Epithelial cell of esophagus (primary cell): ENCODE results near the gene DKK3.
"Not testable (repeated sequence)": the region's sequence is repeated elsewhere in the genome, so short reads cannot be mapped to it uniquely, and the experiment has no call there.

Experiments
- DNase-seq: peaks from one replicate; pipeline ENCODE4 v3.0.0; 2010; ENCODE audit warnings: low read depth
- H3K4me3 ChIP-seq: 2 replicates; pipeline ENCODE4 v1.5.1; 2011; ENCODE audit warnings: mild to moderate bottlenecking, low read length, control low read depth
- TF ChIP-seq, protein P1 (sequence below): IDR thresholded peaks from 2 replicates; pipeline ENCODE4 v1.5.1; 2011; ENCODE audit warnings: low read depth, mild to moderate bottlenecking, low read length, control low read depth, inconsistent platforms; ENCODE audit not compliant: insufficient read depth; ENCODE audit errors: missing control alignments

DKK3 gene

DNA sequence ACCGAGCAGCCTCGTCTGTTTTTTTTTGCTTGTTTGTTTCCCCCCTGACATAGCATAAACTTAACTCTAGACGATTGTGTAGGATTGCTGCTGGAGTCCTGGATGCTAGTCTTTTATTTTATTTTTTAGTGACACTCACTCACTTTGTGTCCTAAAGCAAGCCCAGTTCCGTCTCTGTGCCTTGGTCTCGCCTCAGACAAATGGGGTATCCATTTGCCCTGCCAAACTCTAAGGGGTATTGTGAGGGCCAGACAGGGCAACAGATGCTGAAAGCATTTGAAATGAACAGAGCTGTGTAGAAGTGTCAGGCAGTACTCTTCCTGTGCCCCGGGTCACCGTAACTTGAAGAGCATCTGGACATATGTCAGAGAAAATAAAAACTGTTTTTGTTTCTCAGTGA, 34.8 kb upstream of the DKK3 start:
- DNase-seq = no peak
- H3K4me3 ChIP-seq = no peak overlapping the region
- TF ChIP-seq, protein P1, sequence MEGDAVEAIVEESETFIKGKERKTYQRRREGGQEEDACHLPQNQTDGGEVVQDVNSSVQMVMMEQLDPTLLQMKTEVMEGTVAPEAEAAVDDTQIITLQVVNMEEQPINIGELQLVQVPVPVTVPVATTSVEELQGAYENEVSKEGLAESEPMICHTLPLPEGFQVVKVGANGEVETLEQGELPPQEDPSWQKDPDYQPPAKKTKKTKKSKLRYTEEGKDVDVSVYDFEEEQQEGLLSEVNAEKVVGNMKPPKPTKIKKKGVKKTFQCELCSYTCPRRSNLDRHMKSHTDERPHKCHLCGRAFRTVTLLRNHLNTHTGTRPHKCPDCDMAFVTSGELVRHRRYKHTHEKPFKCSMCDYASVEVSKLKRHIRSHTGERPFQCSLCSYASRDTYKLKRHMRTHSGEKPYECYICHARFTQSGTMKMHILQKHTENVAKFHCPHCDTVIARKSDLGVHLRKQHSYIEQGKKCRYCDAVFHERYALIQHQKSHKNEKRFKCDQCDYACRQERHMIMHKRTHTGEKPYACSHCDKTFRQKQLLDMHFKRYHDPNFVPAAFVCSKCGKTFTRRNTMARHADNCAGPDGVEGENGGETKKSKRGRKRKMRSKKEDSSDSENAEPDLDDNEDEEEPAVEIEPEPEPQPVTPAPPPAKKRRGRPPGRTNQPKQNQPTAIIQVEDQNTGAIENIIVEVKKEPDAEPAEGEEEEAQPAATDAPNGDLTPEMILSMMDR = no peak

DNA sequence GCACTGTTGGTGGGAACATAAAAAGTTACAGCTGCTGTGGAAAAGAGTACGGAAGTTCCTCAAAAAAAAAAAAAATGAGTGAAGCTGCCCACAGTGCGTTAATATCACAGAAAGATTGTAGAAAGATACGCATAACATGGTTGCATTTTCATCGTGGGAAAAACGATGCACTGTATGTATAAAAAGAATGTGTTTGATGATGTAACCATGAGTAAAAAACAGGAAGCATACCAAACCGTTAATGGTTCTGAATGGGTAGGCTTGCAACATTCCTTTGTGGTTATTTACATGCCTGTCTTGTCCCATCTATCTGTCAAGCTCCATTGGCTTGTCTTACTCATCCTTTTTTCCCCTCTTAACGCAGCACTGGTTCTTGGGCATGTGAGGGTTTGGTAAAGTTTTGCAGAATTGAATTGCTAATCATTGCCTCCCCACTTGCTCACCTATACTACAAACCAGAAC, 33.8 kb upstream of the DKK3 start:
- H3K4me3 ChIP-seq = no peak overlapping the region
- TF ChIP-seq, protein P1 = no peak
- peak; percentile 97 for DNase-seq

DNA sequence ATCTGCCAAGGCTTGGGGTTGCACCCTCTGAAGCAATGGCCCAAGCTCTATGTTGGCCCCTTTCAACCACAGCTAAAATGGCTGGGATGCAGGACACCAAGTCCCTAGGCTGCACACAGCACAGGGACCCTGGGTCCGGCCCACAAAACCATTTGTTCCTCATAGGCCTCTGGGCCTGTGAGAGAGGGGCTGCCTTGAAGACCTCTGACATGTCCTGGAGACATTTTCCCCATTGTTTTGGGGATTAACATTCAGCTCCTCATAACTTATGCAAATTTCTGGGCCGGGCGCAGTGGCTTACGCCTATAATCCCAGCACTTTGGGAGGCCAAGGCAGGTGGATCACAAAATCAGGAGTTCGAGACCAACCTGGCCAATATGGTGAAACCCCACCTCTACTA, 32.3 kb upstream of the DKK3 start:
- not testable (repeated sequence) for H3K4me3 ChIP-seq, DNase-seq

DNA sequence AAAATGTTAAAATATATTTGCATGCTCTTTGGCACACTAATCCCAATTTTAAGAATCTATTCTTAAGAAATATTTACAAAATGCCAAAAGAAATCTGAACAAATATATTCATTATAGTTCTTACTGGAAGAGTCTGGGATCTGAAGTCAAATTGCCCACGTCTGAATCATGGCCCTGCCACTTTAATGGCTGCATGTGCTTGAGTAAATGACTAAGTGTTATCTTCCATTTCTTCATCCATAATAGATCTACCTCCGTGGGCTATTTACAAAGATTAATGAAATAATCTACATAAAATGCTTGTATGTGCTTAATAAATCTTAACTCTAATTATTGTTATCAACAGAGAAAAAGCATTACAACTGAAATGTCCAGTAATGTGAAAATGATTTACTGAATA, 24.5 kb upstream of the DKK3 start:
- no peak overlapping the region for H3K4me3 ChIP-seq
- DNase-seq = no peak
- TF ChIP-seq, protein P1 = no peak

DNA sequence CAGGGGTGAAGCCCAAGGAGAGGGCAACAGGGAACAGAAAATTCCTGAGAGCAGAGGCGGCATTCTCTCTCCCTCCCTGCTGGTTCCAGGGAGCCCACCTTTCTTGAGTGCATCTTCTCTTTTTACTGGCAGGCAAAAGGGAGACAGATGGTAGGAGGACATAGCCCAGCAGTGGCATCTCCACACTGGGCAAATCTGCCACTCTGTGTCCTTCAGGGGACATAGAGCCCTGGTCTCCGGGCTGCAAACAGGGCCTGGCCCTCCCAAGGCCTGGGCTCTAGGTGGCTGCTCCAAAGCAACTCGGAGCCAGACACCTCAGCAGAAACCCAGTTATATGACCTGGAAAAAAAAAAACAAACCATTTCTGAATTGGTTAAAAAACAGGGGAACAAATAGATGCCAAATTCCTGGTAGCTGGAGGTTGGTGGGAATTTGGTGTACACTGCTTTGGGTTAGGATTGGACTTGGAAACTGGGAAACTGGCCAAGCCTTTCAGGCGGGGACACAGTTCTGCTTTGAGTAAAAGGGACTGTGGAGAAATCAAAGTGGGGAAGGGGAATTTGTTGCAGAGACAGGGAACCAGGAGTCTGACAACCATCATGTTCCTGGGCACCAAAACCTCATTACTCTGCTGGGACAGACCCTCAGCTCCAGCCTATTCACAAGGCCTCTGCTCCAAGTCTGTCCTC, 23.6 kb upstream of the DKK3 start:
- no peak overlapping the region for H3K4me3 ChIP-seq
- no peak for DNase-seq
- TF ChIP-seq, protein P1 = no peak

DNA sequence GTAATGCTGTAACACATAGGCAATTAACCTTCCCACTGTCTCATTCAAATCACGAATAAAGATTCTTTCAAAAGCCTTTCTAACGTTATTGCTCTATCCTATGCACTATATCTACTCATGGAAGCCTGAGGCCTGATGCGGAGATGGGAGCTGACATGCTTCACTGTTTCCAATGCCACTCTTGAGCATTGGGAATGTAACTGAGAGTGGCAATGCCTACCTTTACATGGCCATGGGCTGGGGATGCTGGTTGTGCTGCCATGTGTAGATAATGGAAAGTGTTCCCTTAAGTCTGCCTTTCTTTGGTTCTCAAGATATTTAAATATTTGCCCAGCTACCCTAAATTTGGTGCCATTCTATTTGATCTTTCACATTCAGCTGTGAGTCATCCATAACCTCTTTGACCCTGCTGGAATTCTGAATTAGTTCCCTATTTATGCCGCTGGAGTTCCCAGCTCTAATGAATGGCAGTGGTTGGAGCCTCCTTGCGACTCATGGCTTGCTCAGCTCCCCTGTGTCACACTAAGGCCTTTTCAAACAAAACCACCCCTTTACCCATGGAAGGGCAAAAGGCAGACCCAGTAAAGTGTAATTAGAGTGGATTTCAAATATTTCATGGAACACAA, 21.4 kb upstream of the DKK3 start:
- no peak overlapping the region for H3K4me3 ChIP-seq
- TF ChIP-seq, protein P1 = no peak
- no peak for DNase-seq

DNA sequence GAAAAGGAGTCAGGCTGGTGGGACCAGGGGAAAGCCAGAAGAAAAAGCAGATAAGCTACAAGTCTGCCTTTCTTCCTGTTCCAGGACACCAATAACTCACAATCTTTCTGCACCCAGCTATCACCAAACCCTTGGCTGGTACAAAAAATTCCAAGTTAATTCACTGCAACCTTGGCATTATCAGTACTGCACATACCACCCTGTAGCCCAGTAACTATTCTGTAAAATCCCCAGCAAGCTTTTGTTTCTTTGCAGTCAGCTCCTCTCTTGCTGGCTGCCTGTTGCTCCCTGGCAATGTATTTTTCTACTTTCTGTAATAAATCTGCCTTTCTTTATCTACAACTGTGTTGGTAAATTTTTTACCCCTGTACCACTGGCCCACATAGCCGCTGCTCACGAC, 20.7 kb upstream of the DKK3 start:
- TF ChIP-seq, protein P1 = no peak
- DNase-seq = no peak

More for the DNA sequence above, 20.7 kb upstream of the DKK3 start:
- H3K4me3 ChIP-seq = no peak overlapping the region
